Hepatocyte (in vitro differentiated cells): ENCODE measurements around the gene RPL10A. TPM values are rescaled to one million over a fixed set of nuclear protein-coding genes. Genes with fewer than 3 reads are reported as not detected.

Experiments used
- DNase-seq: peaks from one replicate; pipeline ENCODE4 v3.0.0-alpha.2; 2016; ENCODE audit warnings: low spot score
- H2AFZ ChIP-seq: fragments of 200-600 bp; sonication (generic); 2 replicates; pipeline ENCODE4 v1.6.0; 2016; ENCODE audit warnings: antibody characterized with exemption, mild to moderate bottlenecking
- H3K27ac ChIP-seq: fragments of 200-600 bp; sonication (generic); 2 replicates; pipeline ENCODE4 v1.5.1; 2016; ENCODE audit warnings: mild to moderate bottlenecking
- H3K27me3 ChIP-seq: fragments of 200-600 bp; sonication (generic); 2 replicates; pipeline ENCODE4 v1.6.1; 2016
- H3K36me3 ChIP-seq: fragments of 200-600 bp; sonication (generic); replicated peaks from 2 replicates; pipeline ENCODE4 v1.5.1; 2016; ENCODE audit warnings: low read depth; ENCODE audit not compliant: insufficient read depth
- H3K4me1 ChIP-seq: fragments of 200-600 bp; sonication (generic); 2 replicates; pipeline ENCODE4 v1.5.1; 2016; ENCODE audit warnings: mild to moderate bottlenecking, moderate library complexity; ENCODE audit not compliant: insufficient read depth
- H3K4me2 ChIP-seq: fragments of 200-600 bp; sonication (generic); 2 replicates; pipeline ENCODE4 v1.6.0; 2016
- H3K4me3 ChIP-seq: fragments of 200-600 bp; sonication (generic); 2 replicates; pipeline ENCODE4 v1.5.1; 2016; ENCODE audit warnings: mild to moderate bottlenecking
- H3K79me2 ChIP-seq: fragments of 200-600 bp; sonication (generic); 2 replicates; pipeline ENCODE4 v1.6.0; 2017; ENCODE audit warnings: mild to moderate bottlenecking
- H3K9me2 ChIP-seq: fragments of 200-600 bp; sonication (generic); replicated peaks from 2 replicates; pipeline ENCODE4 v1.6.0; 2017; ENCODE audit warnings: mild to moderate bottlenecking; ENCODE audit not compliant: insufficient read depth
- H3K9me3 ChIP-seq: fragments of 200-600 bp; sonication (generic); 2 replicates; pipeline ENCODE4 v1.5.1; 2016; ENCODE audit warnings: low read depth, mild to moderate bottlenecking
- H4K20me1 ChIP-seq: fragments of 200-600 bp; sonication (generic); 2 replicates; pipeline ENCODE4 v1.6.0; 2016; ENCODE audit warnings: mild to moderate bottlenecking; ENCODE audit not compliant: insufficient read depth, poor library complexity, severe bottlenecking
- EZH2 ChIP-seq: fragments of 200-600 bp; sonication (generic); IDR thresholded peaks from 2 replicates; pipeline ENCODE4 v1.6.1; 2016; ENCODE audit warnings: antibody characterized with exemption, mild to moderate bottlenecking, borderline replicate concordance
- EZH2phosphoT487 ChIP-seq: fragments of 200-600 bp; sonication (generic); IDR thresholded peaks from one replicate; pipeline ENCODE4 v1.6.1; 2018; ENCODE audit warnings: antibody characterized with exemption, mild to moderate bottlenecking, low read depth, moderate library complexity; ENCODE audit not compliant: unreplicated experiment, severe bottlenecking
- WGBS: methylation state at CpG from one replicate; pipeline ENCODE4 v1.1.6; 2016; ENCODE audit warnings: low lambda C conversion rate; ENCODE audit errors: missing lambda C conversion rate; 5-methylcytosine and 5-hydroxymethylcytosine counted together
- polyA plus RNA-seq: library from polyadenylated mRNA; unstranded; fragments of >200 nt; fragmentation: Nextera tagmentation; extraction: Ambion mirVana; gene quantifications from 2 replicates; pipeline ENCODE4 v1.2.1, GENCODE V29; 2016
- total RNA-seq: library from RNA; depleted of rRNA; stranded (reverse); fragments of >200 nt; gene quantifications from 2 replicates; pipeline ENCODE4 v1.2.3, GENCODE V29; 2014
- TF ChIP-seq, protein P1 (sequence below): fragments of 200-600 bp; sonication (generic); IDR thresholded peaks from 2 replicates; pipeline ENCODE4 v1.5.1; 2016; ENCODE audit warnings: antibody characterized with exemption, mild to moderate bottlenecking; ENCODE audit not compliant: poor library complexity

RPL10A gene
- 1,102 and 1,276 TPM in 2 replicates for total RNA-seq
- 305 and 308 TPM in 2 replicates for polyA plus RNA-seq

- peaks cover 23% of the 10 kb centered on the region for H3K79me2 ChIP-seq
- no peaks in the 10 kb centered on the region for H3K36me3 ChIP-seq
These were observed at the start of gene RPL10A for GRCh38 chr6:35468181-35468979. Gene RPL10A, plus strand, starts transcription at chr6:35468401. Its CDS starts 34 bp downstream, at chr6:35468435.

GRCh38 chr6:35419417-35419816 is 48.8 kb upstream of the RPL10A start:
- Histone ChIP-seq H3K4me1 (peaks cover 3% of the 10 kb centered on the region), H3K9me3 (no peaks in the 10 kb centered on the region), H4K20me1 (no peaks in the 10 kb centered on the region), H3K4me3 (no peak overlapping the region), H2AFZ (no peak overlapping the region), H3K36me3 (no peaks in the 10 kb centered on the region), H3K79me2 (no peaks in the 10 kb centered on the region), H3K27ac (no peak overlapping the region), H3K9me2 (no peaks in the 10 kb centered on the region), H3K4me2 (no peak overlapping the region), H3K27me3 (no peaks in the 10 kb centered on the region)
- TF ChIP-seq, protein P1, sequence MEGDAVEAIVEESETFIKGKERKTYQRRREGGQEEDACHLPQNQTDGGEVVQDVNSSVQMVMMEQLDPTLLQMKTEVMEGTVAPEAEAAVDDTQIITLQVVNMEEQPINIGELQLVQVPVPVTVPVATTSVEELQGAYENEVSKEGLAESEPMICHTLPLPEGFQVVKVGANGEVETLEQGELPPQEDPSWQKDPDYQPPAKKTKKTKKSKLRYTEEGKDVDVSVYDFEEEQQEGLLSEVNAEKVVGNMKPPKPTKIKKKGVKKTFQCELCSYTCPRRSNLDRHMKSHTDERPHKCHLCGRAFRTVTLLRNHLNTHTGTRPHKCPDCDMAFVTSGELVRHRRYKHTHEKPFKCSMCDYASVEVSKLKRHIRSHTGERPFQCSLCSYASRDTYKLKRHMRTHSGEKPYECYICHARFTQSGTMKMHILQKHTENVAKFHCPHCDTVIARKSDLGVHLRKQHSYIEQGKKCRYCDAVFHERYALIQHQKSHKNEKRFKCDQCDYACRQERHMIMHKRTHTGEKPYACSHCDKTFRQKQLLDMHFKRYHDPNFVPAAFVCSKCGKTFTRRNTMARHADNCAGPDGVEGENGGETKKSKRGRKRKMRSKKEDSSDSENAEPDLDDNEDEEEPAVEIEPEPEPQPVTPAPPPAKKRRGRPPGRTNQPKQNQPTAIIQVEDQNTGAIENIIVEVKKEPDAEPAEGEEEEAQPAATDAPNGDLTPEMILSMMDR = peak; percentile 25
- TF ChIP-seq EZH2 = no peak
- TF ChIP-seq EZH2phosphoT487 = no peak
- WGBS = 62% methylated on average over 5 of the region's 5 CpGs
- peak; percentile 51 for DNase-seq

More at GRCh38 chr6:35468181-35468979, at the start of gene RPL10A:
- H3K9me2 ChIP-seq = no peaks in the 10 kb centered on the region
- no peaks in the 10 kb centered on the region for H3K27me3 ChIP-seq
- H3K27ac ChIP-seq = peak within 1 kb of the TSS; percentile 98
- peak; percentile 98 for DNase-seq
- H3K9me3 ChIP-seq = no peaks in the 10 kb centered on the region
- TF ChIP-seq EZH2phosphoT487 = no peak
- TF ChIP-seq, protein P1 = peak; percentile 100
- peaks cover 43% of the 10 kb centered on the region for H4K20me1 ChIP-seq
- peak within 1 kb of the TSS; percentile 83 for H2AFZ ChIP-seq
- peak within 1 kb of the TSS; percentile 79 for H3K4me3 ChIP-seq
- peaks cover 26% of the 10 kb centered on the region for H3K4me1 ChIP-seq
- under 1% methylated on average over 79 of the region's 86 CpGs for WGBS
- peak within 1 kb of the TSS; percentile 93 for H3K4me2 ChIP-seq

- H3K27me3 ChIP-seq = no peaks in the 10 kb centered on the region
- H2AFZ ChIP-seq = no peak overlapping the region
- no peaks in the 10 kb centered on the region for H3K36me3 ChIP-seq
- H3K79me2 ChIP-seq = no peaks in the 10 kb centered on the region
- no peak overlapping the region for H3K4me3 ChIP-seq
- H3K9me3 ChIP-seq = no peaks in the 10 kb centered on the region
- TF ChIP-seq, protein P1 = no peak
- TF ChIP-seq EZH2phosphoT487 (no peak), EZH2 (no peak)
- 97% methylated on average over 14 of the region's 14 CpGs for WGBS
- peaks cover 1% of the 10 kb centered on the region for H3K4me1 ChIP-seq
- DNase-seq = no peak
- no peaks in the 10 kb centered on the region for H3K9me2 ChIP-seq
- no peak overlapping the region for H3K4me2 ChIP-seq
- H3K27ac ChIP-seq = no peak overlapping the region
- no peaks in the 10 kb centered on the region for H4K20me1 ChIP-seq
These were observed 48.2 kb upstream of the RPL10A start for GRCh38 chr6:35419961-35420360.
